Naive thymus-derived CD8-positive, alpha-beta T cell (primary cell): Measurements from ENCODE around the gene GJD2. TPM values are rescaled to one million over a fixed set of nuclear protein-coding genes. Genes with fewer than 3 reads are reported as not detected.

Experiments
- ATAC-seq, 2 donors: fragments of 150-1000 bp; cut with Tn5 transposase in 1 of 2; sonication (Bioruptor Pico), chemical (Tn5 transposase) in 1 of 2; 1 replicate in 1 of 2; 2 replicates in 1 of 2; pipeline ENCODE4 v1.10.0; 2021; ENCODE audit warnings: mild to moderate bottlenecking in 2 of 2, moderate library complexity in 2 of 2
- POLR2A ChIA-PET: fragments of 350-600 bp; sonication (Branson Sonifier 250); formaldehyde crosslinking; loops from one replicate; lab custom pipeline; 2021; ENCODE audit warnings: antibody characterized with exemption; lab: Charles Lee
- DNase-seq, 10 donors: peaks; one replicate each; pipeline versions ENCODE4 v3.0.0 to v3.0.0-alpha.2; 2020 to 2022
- H3K27ac Mint-ChIP-seq, 10 donors: one replicate each; pipeline ENCODE4 v1.8.0; 2020 to 2022; ENCODE audit warnings: mild to moderate bottlenecking in 10 of 10, mixed read lengths in 10 of 10, moderate library complexity in 4 of 10, inconsistent platforms in 1 of 10
- H3K27me3 Mint-ChIP-seq, 5 donors: one replicate each; pipeline ENCODE4 v1.8.0; 2021 to 2022; ENCODE audit warnings: mixed read lengths in 5 of 5
- H3K36me3 Mint-ChIP-seq, 3 donors: one replicate each; pipeline ENCODE4 v1.8.0; 2020 to 2022; ENCODE audit warnings: mixed read lengths in 3 of 3, mild to moderate bottlenecking in 2 of 3, inconsistent platforms in 1 of 3
- H3K4me1 Mint-ChIP-seq, 4 donors: one replicate each; pipeline ENCODE4 v1.8.0; 2021 to 2022; ENCODE audit warnings: mixed read lengths in 4 of 4
- H3K4me3 Mint-ChIP-seq, 10 donors: one replicate each; pipeline ENCODE4 v1.8.0; 2020 to 2022; ENCODE audit warnings: mild to moderate bottlenecking in 10 of 10, mixed read lengths in 10 of 10, moderate library complexity in 6 of 10, inconsistent platforms in 1 of 10
- H3K9me3 Mint-ChIP-seq, 9 donors: one replicate each; pipeline ENCODE4 v1.8.0; 2020 to 2022; ENCODE audit warnings: mixed read lengths in 9 of 9, mild to moderate bottlenecking in 3 of 9, inconsistent platforms in 1 of 9, moderate library complexity in 1 of 9
- polyA plus RNA-seq, 3 donors: library from polyadenylated mRNA; unstranded; fragments of 300-500 nt; fragmentation: Illumina TruSeq; gene quantifications; one replicate each; pipeline ENCODE4 v1.2.3, GENCODE V29; 2021
- total RNA-seq, 8 experiments: library from RNA in 2 of 8; stranded (reverse) in 2 of 8; gene quantifications; one replicate each; pipeline ENCODE4 v1.2.3 and lab custom pipeline; 2021 to 2026

Gene GJD2
- total and polyA plus RNA-seq, 5 experiments from 2014 or later, result not detected

DNA sequence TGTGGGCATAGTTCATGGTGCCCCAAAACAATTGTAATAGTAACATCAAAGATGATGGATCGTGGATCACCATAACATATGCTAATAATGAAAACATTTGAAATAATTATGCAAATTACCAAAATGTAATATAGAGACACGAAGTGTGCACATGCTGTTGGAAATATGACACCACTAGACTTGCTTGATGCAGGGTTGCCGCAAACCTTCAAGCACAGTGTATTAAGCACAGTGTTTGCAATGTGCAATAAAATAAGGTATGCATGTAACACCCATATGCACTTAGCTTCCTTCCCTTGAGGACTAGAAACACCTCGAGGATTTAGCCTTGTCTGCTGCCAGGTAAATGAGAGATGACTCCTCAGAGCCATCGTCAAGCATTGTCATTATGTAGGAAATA lies 10.9 kb upstream of the GJD2 start:
- H3K4me1 Mint-ChIP-seq, result no peaks in the 10 kb centered on the region
- ATAC-seq (no peak), DNase-seq (no peak)
- peaks cover 6 to 23% (median 16%) of the 10 kb centered on the region in 5 donors for H3K27me3 Mint-ChIP-seq
- H3K27ac Mint-ChIP-seq, result no peak overlapping the region
- no peak overlapping the region for H3K4me3 Mint-ChIP-seq
- POLR2A ChIA-PET, result no interaction called here
- H3K9me3 Mint-ChIP-seq, result no peaks in the 10 kb centered on the region
- H3K36me3 Mint-ChIP-seq, result no peaks in the 10 kb centered on the region

DNA sequence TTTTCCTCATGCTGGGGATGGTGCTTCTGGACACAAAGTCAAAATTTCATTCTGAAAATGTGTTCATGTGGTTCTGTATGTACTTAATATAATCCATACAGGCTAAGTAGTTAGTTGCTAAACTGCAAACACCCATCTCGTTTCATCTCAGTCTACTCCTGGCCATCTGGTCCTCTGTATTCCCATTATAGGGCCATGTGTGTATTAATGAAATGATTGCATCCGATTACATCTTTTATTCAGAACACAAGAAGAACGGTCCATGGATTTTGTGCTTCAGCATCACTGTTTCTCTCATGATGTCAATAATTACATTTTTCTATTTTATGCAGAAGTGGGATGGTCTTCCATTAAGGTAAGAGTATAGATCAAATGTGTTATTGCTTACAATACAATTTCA lies 6.1 kb upstream of the GJD2 start:
- Mint-ChIP-seq H3K27ac (no peak overlapping the region), H3K36me3 (no peaks in the 10 kb centered on the region), H3K9me3 (peaks cover 0 to 3% (median 0%) of the 10 kb centered on the region in 9 donors), H3K4me1 (no peaks in the 10 kb centered on the region), H3K4me3 (no peak overlapping the region), H3K27me3 (peaks cover 25 to 57% (median 42%) of the 10 kb centered on the region in 5 donors)
- no peak for DNase-seq
- POLR2A ChIA-PET, result no interaction called here
- no peak for ATAC-seq

DNA sequence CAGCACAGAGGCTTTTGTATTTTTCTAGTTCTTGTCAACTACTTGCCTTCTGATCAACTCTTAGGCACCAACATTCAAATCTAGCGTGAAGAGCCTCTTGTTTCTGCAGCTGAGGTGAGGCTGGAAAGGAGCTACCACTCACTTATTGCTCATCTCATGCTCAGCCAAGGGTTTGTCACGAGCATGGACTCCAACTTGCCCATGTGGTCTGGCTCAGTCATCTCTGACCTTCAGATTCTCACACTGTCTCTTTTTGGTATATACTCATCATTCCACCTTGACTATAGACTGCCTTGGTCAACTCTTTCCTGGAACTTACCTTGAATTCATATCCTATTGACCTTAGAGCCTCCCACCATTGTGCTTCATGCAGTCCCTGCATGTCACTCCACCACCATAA lies 5.2 kb upstream of the GJD2 start:
- no peak for ATAC-seq
- no peaks in the 10 kb centered on the region for H3K36me3 Mint-ChIP-seq
- peaks cover 0 to 3% (median 0%) of the 10 kb centered on the region in 9 donors for H3K9me3 Mint-ChIP-seq
- H3K4me3 Mint-ChIP-seq, result no peak overlapping the region
- H3K27me3 Mint-ChIP-seq, result peaks cover 33 to 66% (median 49%) of the 10 kb centered on the region in 5 donors
- H3K4me1 Mint-ChIP-seq, result peaks cover 0 to 3% (median 1%) of the 10 kb centered on the region in 4 donors
- POLR2A ChIA-PET, result no interaction called here
- H3K27ac Mint-ChIP-seq, result no peak overlapping the region
- no peak for DNase-seq

- ATAC-seq (no peak), DNase-seq (no peak)
- no peaks in the 10 kb centered on the region for H3K36me3 Mint-ChIP-seq
- no peak overlapping the region for H3K27ac Mint-ChIP-seq
- H3K4me3 Mint-ChIP-seq, result no peak overlapping the region
- H3K27me3 Mint-ChIP-seq, result peaks cover 33 to 69% (median 49%) of the 10 kb centered on the region in 5 donors
- peaks cover 0 to 3% (median 0%) of the 10 kb centered on the region in 9 donors for H3K9me3 Mint-ChIP-seq
- peaks cover 0 to 3% (median 1%) of the 10 kb centered on the region in 4 donors for H3K4me1 Mint-ChIP-seq
- POLR2A ChIA-PET, result no interaction called here
Measured at GRCh38 chr15:34759347-34759746, 4.5 kb upstream of the GJD2 start.

DNA sequence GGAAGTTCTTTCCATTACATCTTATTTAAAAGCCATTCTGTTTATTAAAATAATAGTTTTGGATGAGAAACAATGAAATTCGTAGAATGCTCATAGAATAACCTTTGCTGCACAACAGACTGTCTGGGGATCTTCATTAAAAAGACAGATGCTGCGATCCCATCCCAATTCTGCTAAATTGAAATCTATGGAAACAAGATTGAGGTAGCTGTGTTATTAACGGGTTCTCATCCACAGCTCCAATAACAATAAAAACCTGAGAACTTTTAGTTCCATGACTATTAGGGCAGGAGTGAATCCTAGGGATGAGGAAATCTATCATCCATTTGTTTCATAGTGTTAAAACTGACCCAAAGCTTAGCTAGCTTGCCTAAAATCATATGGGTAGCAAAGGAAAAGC lies 2.5 kb upstream of the GJD2 start:
- peaks cover 0 to 5% (median 0%) of the 10 kb centered on the region in 3 donors for H3K36me3 Mint-ChIP-seq
- peak overlapping the region in 1 of 10 donors; percentile 14 for H3K27ac Mint-ChIP-seq
- DNase-seq (no peak), ATAC-seq (no peak)
- peaks cover 3 to 6% (median 6%) of the 10 kb centered on the region in 4 donors for H3K4me1 Mint-ChIP-seq
- H3K4me3 Mint-ChIP-seq, result no peak overlapping the region
- peaks cover 0 to 4% (median 0%) of the 10 kb centered on the region in 9 donors for H3K9me3 Mint-ChIP-seq
- POLR2A ChIA-PET, result no interaction called here
- H3K27me3 Mint-ChIP-seq, result peaks cover 46 to 81% (median 64%) of the 10 kb centered on the region in 5 donors

DNA sequence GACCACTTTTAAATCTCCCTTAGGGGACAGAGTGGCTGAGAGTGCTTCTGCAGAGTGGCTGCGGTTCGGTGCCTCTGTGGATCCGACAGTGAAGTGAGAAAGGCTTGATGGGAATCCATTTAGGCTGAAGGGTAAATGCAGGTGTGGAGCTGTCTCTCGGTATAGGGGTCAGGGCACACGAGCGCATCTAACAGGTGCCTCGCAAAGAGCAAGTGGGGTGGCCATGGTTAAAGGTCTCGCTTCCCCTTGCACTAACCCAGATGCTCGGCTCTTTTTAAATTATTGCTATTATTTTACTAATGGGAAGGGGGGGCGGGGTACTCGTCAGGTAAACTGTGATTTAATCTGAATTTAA lies 598 bp upstream of the GJD2 start:
- no peak overlapping the region for H3K27ac Mint-ChIP-seq
- H3K4me1 Mint-ChIP-seq, result peaks cover 3 to 6% (median 6%) of the 10 kb centered on the region in 4 donors
- POLR2A ChIA-PET, result no interaction called here
- ATAC-seq, result no peak
- DNase-seq, result no peak
- H3K9me3 Mint-ChIP-seq, result peaks cover 0 to 4% (median 0%) of the 10 kb centered on the region in 9 donors
- H3K27me3 Mint-ChIP-seq, result peaks cover 51 to 90% (median 57%) of the 10 kb centered on the region in 5 donors
- peak overlapping the region in 7 of 10 donors; percentile 20 to 54 (median 26) for H3K4me3 Mint-ChIP-seq
- peaks cover 0 to 5% (median 0%) of the 10 kb centered on the region in 3 donors for H3K36me3 Mint-ChIP-seq

DNA sequence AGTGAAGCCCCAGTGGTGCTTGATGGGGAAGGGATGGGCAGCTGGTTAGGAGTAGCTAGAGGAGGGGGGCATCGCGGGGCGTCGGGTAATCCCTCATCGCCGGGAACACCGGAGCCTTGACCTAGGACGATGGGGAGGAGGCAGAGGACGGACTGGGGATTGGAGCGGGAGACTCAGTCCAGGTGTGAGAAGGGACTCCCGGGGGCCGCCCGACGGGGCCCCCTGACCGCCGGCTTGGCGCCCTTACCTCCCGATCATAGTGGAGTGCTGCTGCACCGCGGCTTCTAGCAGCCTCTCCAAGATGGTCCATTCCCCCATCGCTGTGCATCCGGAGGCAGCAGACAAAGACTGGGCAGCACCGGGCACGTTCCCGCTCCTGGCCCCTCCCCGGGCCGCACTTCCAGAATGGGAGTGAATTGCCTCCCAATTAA lies 612 bp downstream of the GJD2 start:
- Mint-ChIP-seq H3K9me3 (peaks cover 0 to 4% (median 0%) of the 10 kb centered on the region in 9 donors), H3K4me3 (peak overlapping the region in 9 of 10 donors; percentile 11 to 72 (median 57)), H3K27ac (no peak overlapping the region), H3K4me1 (peaks cover 3 to 6% (median 6%) of the 10 kb centered on the region in 4 donors), H3K27me3 (peaks cover 50 to 88% (median 55%) of the 10 kb centered on the region in 5 donors), H3K36me3 (peaks cover 0 to 5% (median 0%) of the 10 kb centered on the region in 3 donors)
- ATAC-seq, result no peak
- DNase-seq, result no peak
- POLR2A ChIA-PET, result no interaction called here

GRCh38 chr15:34753236-34753894 lies 1.4 kb downstream of the GJD2 start:
- peaks cover 0 to 4% (median 0%) of the 10 kb centered on the region in 9 donors for H3K9me3 Mint-ChIP-seq
- H3K27ac Mint-ChIP-seq, result no peak overlapping the region
- peaks cover 3 to 6% (median 6%) of the 10 kb centered on the region in 4 donors for H3K4me1 Mint-ChIP-seq
- peaks cover 0 to 5% (median 0%) of the 10 kb centered on the region in 3 donors for H3K36me3 Mint-ChIP-seq
- DNase-seq (no peak), ATAC-seq (no peak)
- peak overlapping the region in 2 of 10 donors; percentile 60 to 70 for H3K4me3 Mint-ChIP-seq
- POLR2A ChIA-PET, result no interaction called here
- peaks cover 52 to 88% (median 53%) of the 10 kb centered on the region in 5 donors for H3K27me3 Mint-ChIP-seq

DNA sequence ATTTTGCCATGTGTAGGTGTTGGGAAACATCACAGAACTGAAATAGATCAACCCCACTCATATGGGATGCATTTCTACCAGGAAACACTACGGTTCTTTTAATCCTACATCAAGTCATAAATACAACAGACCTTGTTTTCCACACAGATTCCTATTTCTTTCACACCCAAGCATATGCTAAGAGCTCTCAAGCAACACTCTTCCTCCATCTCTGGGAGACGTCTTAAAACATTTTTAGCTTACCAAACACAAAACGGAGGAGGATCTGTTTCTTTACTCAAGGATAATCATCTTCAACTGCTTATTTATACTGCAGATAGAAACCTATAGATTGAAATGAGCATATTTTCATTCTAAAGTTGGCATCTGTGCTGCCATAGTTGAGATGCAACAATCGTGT lies 5.1 kb downstream of the GJD2 start:
- H3K36me3 Mint-ChIP-seq, result peaks cover 0 to 5% (median 0%) of the 10 kb centered on the region in 3 donors
- H3K27me3 Mint-ChIP-seq, result peaks cover 37 to 78% (median 46%) of the 10 kb centered on the region in 5 donors
- ATAC-seq, result no peak

GRCh38 chr15:34739346-34739745 lies 15.5 kb downstream of the GJD2 start:
- DNase-seq, result no peak
- no peaks in the 10 kb centered on the region for H3K36me3 Mint-ChIP-seq
- no peak for ATAC-seq
- H3K27ac Mint-ChIP-seq, result no peak overlapping the region
- H3K27me3 Mint-ChIP-seq, result peaks cover 9 to 64% (median 29%) of the 10 kb centered on the region in 5 donors
- H3K9me3 Mint-ChIP-seq, result no peaks in the 10 kb centered on the region
- POLR2A ChIA-PET, result no interaction called here
- H3K4me3 Mint-ChIP-seq, result no peak overlapping the region
- no peaks in the 10 kb centered on the region for H3K4me1 Mint-ChIP-seq

More for the DNA sequence above, 5.1 kb downstream of the GJD2 start:
- DNase-seq, result no peak
- POLR2A ChIA-PET, result no interaction called here
- Mint-ChIP-seq H3K4me1 (peaks cover 3 to 6% (median 4%) of the 10 kb centered on the region in 4 donors), H3K9me3 (peaks cover 0 to 4% (median 0%) of the 10 kb centered on the region in 9 donors), H3K27ac (no peak overlapping the region), H3K4me3 (no peak overlapping the region)

DNA sequence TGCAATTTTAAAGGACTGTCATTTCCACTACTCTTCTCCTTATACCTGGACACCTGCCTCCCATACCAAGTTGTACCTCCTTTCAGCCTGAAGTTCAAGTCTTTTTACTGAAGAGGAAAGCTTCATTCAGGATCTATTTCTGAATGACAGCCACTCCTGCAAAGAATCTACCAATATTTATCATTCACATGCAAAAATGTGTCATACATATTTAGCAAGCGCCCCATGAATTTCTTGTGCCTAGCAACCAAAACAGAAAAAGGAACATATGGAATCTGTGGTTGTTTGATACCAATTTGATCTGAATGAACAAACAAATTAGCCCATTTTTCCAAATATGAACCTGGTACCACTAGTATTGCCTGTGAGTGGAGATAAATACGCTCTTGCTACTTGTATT lies 16.8 kb downstream of the GJD2 start:
- POLR2A ChIA-PET, result no interaction called here
- DNase-seq, result no peak
- Mint-ChIP-seq H3K4me1 (no peaks in the 10 kb centered on the region), H3K27me3 (peaks cover 10 to 57% (median 25%) of the 10 kb centered on the region in 5 donors), H3K27ac (no peak overlapping the region), H3K9me3 (no peaks in the 10 kb centered on the region), H3K4me3 (no peak overlapping the region), H3K36me3 (no peaks in the 10 kb centered on the region)
- ATAC-seq, result no peak

DNA sequence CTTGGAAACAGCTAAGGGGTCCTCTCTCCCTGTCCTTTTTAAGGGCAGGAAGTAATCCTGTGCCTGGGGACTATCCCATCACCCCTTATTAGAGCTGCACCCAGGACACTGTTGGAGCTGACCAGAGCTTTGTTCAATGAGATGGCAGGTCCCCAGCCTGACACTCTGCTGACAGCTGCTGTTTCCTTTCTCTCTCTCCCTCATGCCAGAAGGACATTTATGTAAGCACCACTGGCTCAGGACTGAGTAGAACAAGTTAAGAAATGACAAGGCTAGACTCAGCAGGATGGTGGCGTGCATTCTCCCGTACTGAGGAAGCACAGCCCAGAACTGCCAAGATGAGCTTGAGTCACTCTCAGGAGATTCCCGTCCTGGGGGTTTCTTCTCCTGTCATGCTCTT lies 17.3 kb downstream of the GJD2 start:
- Mint-ChIP-seq H3K9me3 (no peaks in the 10 kb centered on the region), H3K4me3 (no peak overlapping the region), H3K27ac (no peak overlapping the region), H3K36me3 (no peaks in the 10 kb centered on the region), H3K4me1 (no peaks in the 10 kb centered on the region), H3K27me3 (peaks cover 11 to 57% (median 24%) of the 10 kb centered on the region in 5 donors)
- DNase-seq, result no peak
- ATAC-seq, result no peak
- POLR2A ChIA-PET, result no interaction called here

- Mint-ChIP-seq H3K4me3 (no peak overlapping the region), H3K36me3 (no peaks in the 10 kb centered on the region), H3K27me3 (peaks cover 12 to 56% (median 20%) of the 10 kb centered on the region in 5 donors), H3K9me3 (no peaks in the 10 kb centered on the region), H3K4me1 (no peaks in the 10 kb centered on the region), H3K27ac (no peak overlapping the region)
- ATAC-seq, result no peak
- POLR2A ChIA-PET, result no interaction called here
- no peak for DNase-seq
Measured at GRCh38 chr15:34734303-34734702, 20.5 kb downstream of the GJD2 start.
